ENCODE data around the gene CMSS1. TPM values are rescaled to one million over a fixed set of nuclear protein-coding genes. Genes with fewer than 3 reads are reported as not detected.
"Not testable (repeated sequence)": the region's sequence is repeated elsewhere in the genome, so short reads cannot be mapped to it uniquely, and the experiment has no call there.

The CMSS1 gene
- total RNA-seq, 1 experiment from 2014 or later: 55.8 TPM

DNA sequence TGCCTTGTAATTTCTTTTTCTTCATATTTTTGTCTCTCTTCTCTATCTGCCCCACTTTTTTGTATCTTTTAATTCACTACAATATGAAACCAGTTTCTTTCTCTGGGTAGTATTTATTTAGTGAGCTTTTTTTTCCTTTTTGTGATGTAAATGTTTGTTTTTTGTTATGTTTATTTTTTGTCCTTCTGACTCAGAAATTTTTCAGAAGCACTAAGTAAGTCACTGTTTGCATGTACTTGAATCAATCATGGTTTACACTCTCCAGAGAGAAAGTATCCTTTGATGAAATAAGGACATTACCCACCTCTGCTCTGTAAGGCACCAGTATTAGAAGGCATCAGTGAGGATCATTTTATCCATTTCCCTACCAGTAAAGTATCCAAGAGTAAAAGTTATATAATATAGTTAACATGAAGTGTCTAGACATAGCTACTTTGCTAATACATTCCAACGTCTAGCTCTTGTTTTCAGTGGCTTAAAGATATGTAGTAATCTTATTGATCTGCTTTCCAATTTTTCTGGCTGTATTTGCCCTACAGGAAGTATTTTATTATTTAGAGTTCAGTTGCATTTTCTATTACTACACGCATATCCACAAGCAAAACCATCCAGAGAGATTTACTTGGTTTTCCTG, 271.2 kb downstream of the CMSS1 start:
- no peak for DNase-seq
- H3K36me3 Mint-ChIP-seq (ENCODE audit: insufficient read depth, unreplicated experiment): no peaks in the 10 kb centered on the region
- H3K4me1 Mint-ChIP-seq (ENCODE audit: low read depth, unreplicated experiment): peaks cover 23% of the 10 kb centered on the region
- no peaks in the 10 kb centered on the region for H3K27me3 Mint-ChIP-seq (ENCODE audit: unreplicated experiment)
- no TSS peak for BruUV-seq (replicated peaks)
- no peak overlapping the region for H3K27ac Mint-ChIP-seq (ENCODE audit: unreplicated experiment)
- no peaks in the 10 kb centered on the region for H3K9me3 Mint-ChIP-seq (ENCODE audit: low read depth, unreplicated experiment)
- H3K4me3 Mint-ChIP-seq (ENCODE audit: low read depth, unreplicated experiment): no peak overlapping the region
- CTCF ChIA-PET: no interaction called here
- TF ChIP-seq, protein P1, sequence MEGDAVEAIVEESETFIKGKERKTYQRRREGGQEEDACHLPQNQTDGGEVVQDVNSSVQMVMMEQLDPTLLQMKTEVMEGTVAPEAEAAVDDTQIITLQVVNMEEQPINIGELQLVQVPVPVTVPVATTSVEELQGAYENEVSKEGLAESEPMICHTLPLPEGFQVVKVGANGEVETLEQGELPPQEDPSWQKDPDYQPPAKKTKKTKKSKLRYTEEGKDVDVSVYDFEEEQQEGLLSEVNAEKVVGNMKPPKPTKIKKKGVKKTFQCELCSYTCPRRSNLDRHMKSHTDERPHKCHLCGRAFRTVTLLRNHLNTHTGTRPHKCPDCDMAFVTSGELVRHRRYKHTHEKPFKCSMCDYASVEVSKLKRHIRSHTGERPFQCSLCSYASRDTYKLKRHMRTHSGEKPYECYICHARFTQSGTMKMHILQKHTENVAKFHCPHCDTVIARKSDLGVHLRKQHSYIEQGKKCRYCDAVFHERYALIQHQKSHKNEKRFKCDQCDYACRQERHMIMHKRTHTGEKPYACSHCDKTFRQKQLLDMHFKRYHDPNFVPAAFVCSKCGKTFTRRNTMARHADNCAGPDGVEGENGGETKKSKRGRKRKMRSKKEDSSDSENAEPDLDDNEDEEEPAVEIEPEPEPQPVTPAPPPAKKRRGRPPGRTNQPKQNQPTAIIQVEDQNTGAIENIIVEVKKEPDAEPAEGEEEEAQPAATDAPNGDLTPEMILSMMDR (IDR thresholded peaks at IDR 0.05; ENCODE audit: unreplicated experiment): no peak
- intact Hi-C loops (cut with micrococcal nuclease; ENCODE audit: unreplicated experiment): loop anchor here (10.0 kb wide), 1 partner anchor 244 kb away; no protein-coding TSS in a partner anchor

DNA sequence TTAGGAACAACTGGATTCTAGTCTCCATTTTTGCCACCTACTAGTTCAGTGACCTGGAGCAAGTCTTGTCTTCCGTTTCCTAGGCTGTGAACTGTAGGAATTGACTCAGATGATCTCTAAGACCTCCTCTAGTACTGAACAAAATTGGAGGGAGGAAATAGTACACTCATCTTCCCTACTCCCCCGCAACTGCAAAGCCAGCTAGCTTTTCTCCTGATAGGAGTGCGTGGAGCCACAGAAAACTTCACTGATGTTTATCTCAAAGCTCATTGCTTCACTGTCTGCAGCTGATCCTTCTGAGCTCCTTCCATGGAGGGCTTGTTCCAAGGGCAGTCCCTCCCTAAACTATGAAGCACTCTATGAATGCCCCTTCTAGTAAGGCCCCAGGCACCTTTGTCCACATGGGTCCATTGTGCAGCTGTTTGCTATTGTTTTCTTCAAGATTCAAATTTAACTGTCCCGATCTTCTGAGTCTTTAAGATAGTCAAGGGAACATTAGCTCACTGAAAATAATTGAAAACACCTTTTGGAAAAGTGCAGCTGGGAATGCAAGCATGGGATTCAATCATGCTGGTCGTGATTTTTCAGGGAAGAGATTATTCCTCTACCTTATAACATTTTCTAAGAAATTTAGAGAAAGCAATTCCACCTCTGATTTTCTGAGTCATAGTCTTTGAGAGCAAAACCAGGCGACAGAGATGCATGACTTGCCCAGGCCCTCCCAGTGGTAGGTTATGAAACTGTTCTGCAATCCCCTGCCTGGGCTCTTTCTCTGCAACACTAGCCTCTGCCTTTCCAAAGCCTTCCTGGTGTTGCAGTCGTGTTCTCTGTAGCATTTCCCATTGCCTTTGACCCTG, 272.4 kb downstream of the CMSS1 start:
- no peaks in the 10 kb centered on the region for H3K36me3 Mint-ChIP-seq (ENCODE audit: insufficient read depth, unreplicated experiment)
- no peak overlapping the region for H3K27ac Mint-ChIP-seq (ENCODE audit: unreplicated experiment)
- no peaks in the 10 kb centered on the region for H3K9me3 Mint-ChIP-seq (ENCODE audit: low read depth, unreplicated experiment)
- peak; percentile 49 for DNase-seq
- CTCF ChIA-PET: interaction anchor here (1.0 to 1.4 kb wide), 4 partner anchors 10 to 164 kb away, joined by 3 to 4 read pairs (median 4); no protein-coding TSS in a partner anchor
- H3K27me3 Mint-ChIP-seq (ENCODE audit: unreplicated experiment): no peaks in the 10 kb centered on the region
- H3K4me3 Mint-ChIP-seq (ENCODE audit: low read depth, unreplicated experiment): no peak overlapping the region
- no TSS peak for BruUV-seq (replicated peaks)
- intact Hi-C loops (cut with micrococcal nuclease; ENCODE audit: unreplicated experiment): loop anchor here (10.0 kb wide), 1 partner anchor 245 kb away; no protein-coding TSS in a partner anchor
- TF ChIP-seq, protein P1 (IDR thresholded peaks at IDR 0.05; ENCODE audit: unreplicated experiment): peak; percentile 33
- peaks cover 23% of the 10 kb centered on the region for H3K4me1 Mint-ChIP-seq (ENCODE audit: low read depth, unreplicated experiment)

DNA sequence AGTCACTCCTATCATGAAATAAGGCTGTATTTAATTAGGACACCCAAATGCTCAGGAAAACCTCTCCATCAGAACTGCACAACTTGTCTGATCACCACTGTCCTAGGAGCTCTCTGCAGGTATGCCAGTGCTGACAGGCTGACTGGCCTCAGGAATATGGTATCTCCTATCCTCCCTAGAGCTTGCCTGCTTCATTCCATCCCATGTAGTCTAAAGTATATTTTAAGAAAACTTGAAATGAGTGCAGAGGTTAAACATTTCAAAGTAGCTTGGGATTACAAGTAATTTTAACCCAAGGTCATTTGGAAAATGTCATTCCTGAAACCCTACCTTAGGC, 273.0 kb downstream of the CMSS1 start:
- Mint-ChIP-seq H3K27me3 (ENCODE audit: unreplicated experiment) (no peaks in the 10 kb centered on the region), H3K4me1 (ENCODE audit: low read depth, unreplicated experiment) (peaks cover 23% of the 10 kb centered on the region), H3K36me3 (ENCODE audit: insufficient read depth, unreplicated experiment) (no peaks in the 10 kb centered on the region), H3K4me3 (ENCODE audit: low read depth, unreplicated experiment) (no peak overlapping the region), H3K27ac (ENCODE audit: unreplicated experiment) (no peak overlapping the region), H3K9me3 (ENCODE audit: low read depth, unreplicated experiment) (no peaks in the 10 kb centered on the region)
- TF ChIP-seq, protein P1 (IDR thresholded peaks at IDR 0.05; ENCODE audit: unreplicated experiment): no peak
- no TSS peak for BruUV-seq (replicated peaks)
- intact Hi-C loops (cut with micrococcal nuclease; ENCODE audit: unreplicated experiment): no loop called here
- no peak for DNase-seq
- CTCF ChIA-PET: interaction anchor here (0.7 to 1.4 kb wide), 5 partner anchors 9 to 164 kb away, joined by 3 to 9 read pairs (median 4); no protein-coding TSS in a partner anchor

DNA sequence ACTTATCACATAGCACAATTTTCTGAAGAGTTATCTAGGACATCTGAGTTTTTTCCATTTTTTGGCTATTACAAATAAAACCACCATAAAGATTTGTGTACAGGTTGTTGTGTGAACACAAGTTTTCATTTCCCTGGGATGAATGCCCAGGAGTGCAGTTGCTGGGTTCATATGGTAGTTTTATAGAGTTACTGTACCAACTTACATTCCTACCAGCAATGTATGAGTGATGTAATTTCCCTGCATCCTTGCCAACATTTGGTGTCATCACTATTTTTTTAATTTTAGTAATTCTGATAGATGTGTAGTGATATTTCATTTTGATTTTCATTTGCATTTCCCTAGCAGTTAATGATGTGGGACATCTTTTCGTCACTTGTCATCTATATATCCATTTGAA, 276.2 kb downstream of the CMSS1 start:
- Mint-ChIP-seq H3K36me3 (ENCODE audit: insufficient read depth, unreplicated experiment) (no peaks in the 10 kb centered on the region), H3K27ac (ENCODE audit: unreplicated experiment) (no peak overlapping the region), H3K4me3 (ENCODE audit: low read depth, unreplicated experiment) (no peak overlapping the region), H3K27me3 (ENCODE audit: unreplicated experiment) (no peaks in the 10 kb centered on the region), H3K9me3 (ENCODE audit: low read depth, unreplicated experiment) (no peaks in the 10 kb centered on the region), H3K4me1 (ENCODE audit: low read depth, unreplicated experiment) (peaks cover 28% of the 10 kb centered on the region)
- DNase-seq: no peak
- intact Hi-C loops (cut with micrococcal nuclease; ENCODE audit: unreplicated experiment): no loop called here
- TF ChIP-seq, protein P1 (IDR thresholded peaks at IDR 0.05; ENCODE audit: unreplicated experiment): no peak
- BruUV-seq (replicated peaks): no TSS peak
- CTCF ChIA-PET: no interaction called here

DNA sequence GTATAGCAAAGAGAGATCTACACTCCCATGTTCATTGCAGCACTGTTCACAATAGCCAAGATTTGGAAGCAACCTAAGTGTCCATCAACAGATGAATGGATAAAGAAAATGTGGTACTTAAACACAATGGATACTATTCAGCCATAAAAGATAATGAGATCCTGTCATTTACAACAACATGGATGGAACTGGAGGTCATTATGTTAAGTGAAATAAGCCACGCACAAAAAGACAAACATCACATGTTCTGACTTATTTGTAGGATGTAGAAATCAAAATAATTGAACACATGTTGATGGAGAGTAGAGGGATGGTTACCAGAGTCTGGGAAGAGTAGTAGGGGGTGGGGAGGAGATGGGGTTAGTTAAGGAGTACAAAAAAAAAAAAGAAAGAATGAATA, 278.6 kb downstream of the CMSS1 start:
- H3K27ac Mint-ChIP-seq (ENCODE audit: unreplicated experiment); H3K9me3 Mint-ChIP-seq (ENCODE audit: low read depth, unreplicated experiment); BruUV-seq (replicated peaks); H3K27me3 Mint-ChIP-seq (ENCODE audit: unreplicated experiment); DNase-seq; H3K36me3 Mint-ChIP-seq (ENCODE audit: insufficient read depth, unreplicated experiment); intact Hi-C loops (cut with micrococcal nuclease; ENCODE audit: unreplicated experiment); H3K4me3 Mint-ChIP-seq (ENCODE audit: low read depth, unreplicated experiment); CTCF ChIA-PET: not testable (repeated sequence)
- peaks cover 31% of the 10 kb centered on the region for H3K4me1 Mint-ChIP-seq (ENCODE audit: low read depth, unreplicated experiment)

All from Calu3 (cell line).